HepG2 (cell line): ENCODE data around the gene DENND2D.

ENCODE experiments used
- KDM5B ChIP-seq: sonication (generic); formaldehyde crosslinking; IDR thresholded peaks from 2 replicates; pipeline ENCODE4 v1.4.0; 2020; ENCODE audit warnings: missing genetic modification reagents, mild to moderate bottlenecking, borderline replicate concordance
- NFATC3 ChIP-seq: sonication (generic); formaldehyde crosslinking; IDR thresholded peaks from 2 replicates; pipeline ENCODE4 v1.5.1; 2020; ENCODE audit warnings: mild to moderate bottlenecking, missing genetic modification reagents
- RCOR2 ChIP-seq: IDR thresholded peaks from 2 replicates; pipeline ENCODE4 v1.6.1; 2016; ENCODE audit warnings: missing biosample characterization, missing genetic modification reagents
- ZBTB43 ChIP-seq: sonication (generic); formaldehyde crosslinking; conservative IDR thresholded peaks from 2 replicates; pipeline ENCODE4 v1.4.0; 2020; ENCODE audit warnings: missing genetic modification reagents
- ZNF781 ChIP-seq: sonication (generic); formaldehyde crosslinking; IDR thresholded peaks from 2 replicates; pipeline ENCODE4 v1.5.1; 2020; ENCODE audit warnings: borderline replicate concordance, mild to moderate bottlenecking, missing genetic modification reagents; ENCODE audit errors: not compliant biosample characterization

GRCh38 chr1:111203681-111204200 is 3.3 kb upstream of the DENND2D start:
- TF ChIP-seq ZBTB43 (CRISPR knock-in tag) (no peak), KDM5B (CRISPR knock-in tag) (no peak), RCOR2 (CRISPR knock-in tag) (no peak), NFATC3 (no peak), ZNF781 (CRISPR knock-in tag) (no peak)
